Progenitor cell of endocrine pancreas (in vitro differentiated cells): ENCODE measurements around the gene C1QTNF5. TPM values are rescaled to one million over a fixed set of nuclear protein-coding genes. Genes with fewer than 3 reads are reported as not detected.

Source experiments
- DNase-seq: peaks from one replicate; pipeline ENCODE4 v3.0.0; 2021; ENCODE audit warnings: low spot score; ENCODE audit not compliant: unreplicated experiment
- H3K27ac Mint-ChIP-seq: 2 replicates; pipeline ENCODE4 v1.8.0; 2021; ENCODE audit warnings: mild to moderate bottlenecking, moderate library complexity, mixed read lengths
- H3K27me3 Mint-ChIP-seq: 2 replicates; pipeline ENCODE4 v1.8.0; 2021; ENCODE audit warnings: mixed read lengths
- H3K36me3 Mint-ChIP-seq: 2 replicates; pipeline ENCODE4 v1.8.0; 2022; ENCODE audit warnings: mixed read lengths; ENCODE audit not compliant: insufficient read depth
- H3K4me1 Mint-ChIP-seq: 2 replicates; pipeline ENCODE4 v1.8.0; 2021; ENCODE audit warnings: low read depth, mixed read lengths
- H3K4me3 Mint-ChIP-seq: 2 replicates; pipeline ENCODE4 v1.8.0; 2021; ENCODE audit warnings: low read depth, mild to moderate bottlenecking, moderate library complexity, mixed read lengths
- H3K9me3 Mint-ChIP-seq: 2 replicates; pipeline ENCODE4 v1.8.0; 2021; ENCODE audit warnings: low read depth, mixed read lengths
- CTCF ChIP-seq: fragments of 200-600 bp; sonication (generic); IDR thresholded peaks from one replicate; pipeline ENCODE4 v1.5.0; 2021; ENCODE audit warnings: antibody characterized with exemption, mild to moderate bottlenecking; ENCODE audit not compliant: unreplicated experiment
- total RNA-seq: library from RNA; stranded (reverse); gene quantifications from 2 replicates; pipeline ENCODE4 v1.2.1, GENCODE V29; 2021

C1QTNF5 gene
- total RNA-seq, 1 donor from 2014 or later, result 0.31 TPM

DNA sequence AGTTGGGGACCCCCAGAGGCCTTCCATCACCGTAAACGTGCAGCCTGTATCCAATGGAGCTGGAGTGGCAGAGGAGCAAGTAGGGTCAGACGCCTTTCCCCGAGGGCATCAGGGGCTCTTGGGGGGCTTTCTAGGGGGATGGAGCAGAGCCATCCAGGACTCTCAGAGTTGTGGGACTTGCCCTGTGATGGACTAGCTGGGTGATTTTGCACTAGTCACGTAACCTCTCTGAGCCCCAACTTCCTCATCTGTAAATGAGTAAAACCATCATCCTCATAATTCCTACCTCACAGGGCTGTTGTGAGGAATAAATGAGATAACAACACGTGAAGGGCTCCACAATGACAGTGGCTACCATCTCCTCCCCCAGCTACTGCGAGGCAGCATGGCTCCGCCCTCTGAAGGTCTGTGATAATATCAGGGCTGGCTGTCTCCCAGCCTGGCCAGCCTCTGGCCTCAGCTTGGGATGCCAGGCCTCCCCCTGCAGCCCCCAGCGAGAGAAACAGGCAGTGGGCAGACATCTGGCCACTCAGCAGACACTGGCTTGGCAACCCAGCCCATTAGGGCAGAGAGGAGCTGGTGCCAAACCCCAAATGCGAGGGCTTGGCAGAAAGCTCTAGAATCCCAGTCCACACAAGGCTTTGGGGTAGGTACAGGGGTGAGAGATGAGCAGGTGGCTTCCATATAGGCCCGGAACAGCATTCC lies 34.1 kb upstream of the C1QTNF5 start:
- DNase-seq, result no peak
- Mint-ChIP-seq H3K27me3 (peaks cover 9% of the 10 kb centered on the region), H3K27ac (no peak overlapping the region), H3K36me3 (no peaks in the 10 kb centered on the region), H3K4me3 (no peak overlapping the region), H3K9me3 (no peaks in the 10 kb centered on the region), H3K4me1 (peaks cover 34% of the 10 kb centered on the region)
- no peak for TF ChIP-seq CTCF

- peak; percentile 94 for TF ChIP-seq CTCF
- H3K36me3 Mint-ChIP-seq, result no peaks in the 10 kb centered on the region
- peaks cover 37% of the 10 kb centered on the region for H3K4me1 Mint-ChIP-seq
- no peak overlapping the region for H3K4me3 Mint-ChIP-seq
- H3K9me3 Mint-ChIP-seq, result no peaks in the 10 kb centered on the region
- peak; percentile 77 for DNase-seq
- H3K27ac Mint-ChIP-seq, result no peak overlapping the region
- peaks cover 4% of the 10 kb centered on the region for H3K27me3 Mint-ChIP-seq
Observed at GRCh38 chr11:119373921-119374631, 33.4 kb upstream of the C1QTNF5 start.

DNA sequence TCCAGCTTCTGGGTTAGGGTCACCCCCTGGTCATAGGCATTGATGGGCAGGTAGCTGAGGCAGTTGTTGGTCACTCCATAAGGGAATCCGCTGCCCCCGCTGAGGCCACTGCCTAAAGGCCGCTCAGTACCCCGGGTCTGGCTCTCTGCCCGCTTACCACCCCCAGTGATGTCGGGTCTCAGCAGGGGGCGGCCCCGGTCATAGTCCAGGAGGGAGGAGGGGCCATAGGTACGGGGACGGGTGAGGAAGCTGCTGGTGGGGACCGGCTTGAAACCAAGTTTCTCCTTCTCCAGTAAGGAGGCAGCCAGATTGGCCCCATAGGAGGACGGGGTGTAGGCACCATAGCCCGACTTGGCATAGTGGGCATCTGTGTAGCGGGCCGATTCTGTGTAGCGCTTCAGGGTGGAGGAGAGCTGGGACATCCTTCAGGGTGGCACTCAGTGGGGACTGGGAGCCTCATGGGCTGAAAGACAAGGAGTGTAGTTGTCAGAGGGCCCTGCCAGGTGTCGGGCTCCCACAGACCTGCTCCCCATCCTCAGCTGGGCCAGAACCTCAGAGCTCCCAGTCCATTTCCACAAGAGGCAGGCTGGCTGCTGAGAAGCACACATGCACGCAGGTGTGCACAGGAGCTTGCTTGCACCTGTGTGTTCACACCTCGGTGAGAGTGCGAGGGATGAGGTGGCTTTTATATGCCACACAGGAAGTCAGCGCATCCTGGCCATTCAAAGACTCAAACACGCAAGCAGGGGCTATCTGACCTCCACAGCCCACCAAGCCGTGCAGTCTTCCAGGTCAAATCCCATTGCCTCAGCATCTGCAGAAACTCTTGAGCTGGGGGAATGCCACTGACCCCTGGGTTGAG lies 32.6 kb upstream of the C1QTNF5 start:
- Mint-ChIP-seq H3K27me3 (no peaks in the 10 kb centered on the region), H3K4me3 (no peak overlapping the region), H3K9me3 (no peaks in the 10 kb centered on the region), H3K4me1 (peaks cover 38% of the 10 kb centered on the region), H3K27ac (no peak overlapping the region), H3K36me3 (no peaks in the 10 kb centered on the region)
- DNase-seq, result no peak
- no peak for TF ChIP-seq CTCF

GRCh38 chr11:119372260-119373058 lies 31.8 kb upstream of the C1QTNF5 start:
- H3K4me3 Mint-ChIP-seq, result no peak overlapping the region
- H3K27me3 Mint-ChIP-seq, result no peaks in the 10 kb centered on the region
- no peak overlapping the region for H3K27ac Mint-ChIP-seq
- no peaks in the 10 kb centered on the region for H3K9me3 Mint-ChIP-seq
- H3K4me1 Mint-ChIP-seq, result peaks cover 46% of the 10 kb centered on the region
- no peaks in the 10 kb centered on the region for H3K36me3 Mint-ChIP-seq
- no peak for DNase-seq
- no peak for TF ChIP-seq CTCF
